CMK (cell line): ENCODE results near the gene CISD2.
"Not testable (repeated sequence)": the region's sequence is repeated elsewhere in the genome, so short reads cannot be mapped to it uniquely, and the experiment has no call there.

Experiments used
- DNase-seq: peaks from one replicate; pipeline ENCODE4 v3.0.0-alpha.2; 2010; ENCODE audit warnings: low read depth

The CISD2 gene

GRCh38 chr4:102919697-102920096 lies 50.9 kb downstream of the CISD2 start:
- DNase-seq: not testable (repeated sequence)

- no peak for DNase-seq
Observed at GRCh38 chr4:102935716-102936115, 66.9 kb downstream of the CISD2 start.

- not testable (repeated sequence) for DNase-seq
Observed at GRCh38 chr4:102938063-102938462, 69.3 kb downstream of the CISD2 start.
